Measurements from ENCODE around the gene LECT2. TPM values are rescaled to one million over a fixed set of nuclear protein-coding genes. Genes with fewer than 3 reads are reported as not detected.

Gene LECT2
- total and polyA plus RNA-seq, 3 experiments from 2014 or later = not detected

DNA sequence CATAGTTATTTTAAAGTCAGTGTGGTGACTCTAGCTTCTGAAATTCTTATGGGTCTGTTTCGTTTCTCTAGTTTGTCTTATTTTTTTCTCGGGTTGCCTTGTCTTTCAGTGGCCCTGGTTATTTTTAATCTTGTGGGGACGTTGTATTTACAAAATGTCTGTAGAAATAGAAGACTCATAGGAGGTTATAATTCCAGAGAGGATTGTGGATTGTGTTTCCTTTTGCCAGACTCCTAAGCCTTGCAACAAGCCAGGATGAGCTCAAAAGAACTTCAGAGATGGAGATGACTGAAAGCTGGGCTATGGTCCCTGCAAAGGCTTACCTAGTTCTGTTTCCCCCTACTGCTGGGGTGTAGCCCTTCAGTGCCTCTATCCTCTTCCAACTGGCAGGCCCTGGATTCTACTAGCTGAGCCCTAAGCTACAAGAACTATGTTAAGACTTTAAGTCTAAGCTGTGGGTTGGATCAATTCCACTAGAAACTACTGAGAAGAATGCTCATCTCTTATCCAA, 32.2 kb upstream of the LECT2 start:
- Histone ChIP-seq H3K9me3 (ENCODE audit: low read length) (no peaks in the 10 kb centered on the region), H3K36me3 (ENCODE audit: insufficient read depth, low read length) (no peaks in the 10 kb centered on the region), H3K4me1 (ENCODE audit: insufficient read depth, low read length) (no peaks in the 10 kb centered on the region), H3K4me3 (ENCODE audit: low read length) (no peak overlapping the region), H3K27me3 (ENCODE audit: insufficient read depth, low read length, poor library complexity, severe bottlenecking) (no peaks in the 10 kb centered on the region), H3K27ac (ENCODE audit: low read depth, low read length) (no peak overlapping the region)
- Mint-ChIP-seq H3K27ac (no peak overlapping the region), H3K4me3 (no peak overlapping the region), H3K4me1 (no peaks in the 10 kb centered on the region), H3K9me3 (no peaks in the 10 kb centered on the region), H3K27me3 (peaks cover 0 to 21% of the 10 kb centered on the region in 2 donors), H3K36me3 (no peaks in the 10 kb centered on the region)
- no peak for DNase-seq
- CTCF ChIA-PET = no interaction called here
- POLR2A ChIA-PET = no interaction called here

GRCh38 chr5:135986401-135986800, 31.6 kb upstream of the LECT2 start:
- Mint-ChIP-seq H3K4me3 (no peak overlapping the region), H3K27me3 (peaks cover 0 to 21% of the 10 kb centered on the region in 2 donors), H3K27ac (peak overlapping the region in 1 of 8 donors; percentile 54), H3K9me3 (no peaks in the 10 kb centered on the region), H3K4me1 (no peaks in the 10 kb centered on the region), H3K36me3 (no peaks in the 10 kb centered on the region)
- Histone ChIP-seq H3K27ac (ENCODE audit: low read depth, low read length) (no peak overlapping the region), H3K4me1 (ENCODE audit: insufficient read depth, low read length) (no peaks in the 10 kb centered on the region), H3K27me3 (ENCODE audit: insufficient read depth, low read length, poor library complexity, severe bottlenecking) (no peaks in the 10 kb centered on the region), H3K9me3 (ENCODE audit: low read length) (no peaks in the 10 kb centered on the region), H3K36me3 (ENCODE audit: insufficient read depth, low read length) (no peaks in the 10 kb centered on the region), H3K4me3 (ENCODE audit: low read length) (no peak overlapping the region)
- DNase-seq = no peak
- POLR2A ChIA-PET = no interaction called here
- CTCF ChIA-PET = no interaction called here

- Mint-ChIP-seq H3K36me3 (no peaks in the 10 kb centered on the region), H3K27me3 (peaks cover 0 to 21% of the 10 kb centered on the region in 2 donors), H3K4me1 (no peaks in the 10 kb centered on the region), H3K9me3 (no peaks in the 10 kb centered on the region), H3K4me3 (no peak overlapping the region), H3K27ac (peak overlapping the region in 1 of 8 donors; percentile 54)
- no peak overlapping the region for H3K4me3 ChIP-seq (ENCODE audit: low read length)
- DNase-seq = no peak
- no peaks in the 10 kb centered on the region for H3K9me3 ChIP-seq (ENCODE audit: low read length)
- no peaks in the 10 kb centered on the region for H3K27me3 ChIP-seq (ENCODE audit: insufficient read depth, low read length, poor library complexity, severe bottlenecking)
- ChIA-PET CTCF (no interaction called here), POLR2A (no interaction called here)
- no peaks in the 10 kb centered on the region for H3K36me3 ChIP-seq (ENCODE audit: insufficient read depth, low read length)
- no peak overlapping the region for H3K27ac ChIP-seq (ENCODE audit: low read depth, low read length)
- H3K4me1 ChIP-seq (ENCODE audit: insufficient read depth, low read length) = no peaks in the 10 kb centered on the region
These were observed 31.2 kb upstream of the LECT2 start for GRCh38 chr5:135985951-135986350.

- H3K4me1 ChIP-seq (ENCODE audit: insufficient read depth, low read length) = no peaks in the 10 kb centered on the region
- H3K9me3 ChIP-seq (ENCODE audit: low read length) = no peaks in the 10 kb centered on the region
- ChIA-PET CTCF (no interaction called here), POLR2A (no interaction called here)
- no peaks in the 10 kb centered on the region for H3K36me3 ChIP-seq (ENCODE audit: insufficient read depth, low read length)
- no peak overlapping the region for H3K27ac ChIP-seq (ENCODE audit: low read depth, low read length)
- no peak overlapping the region for H3K4me3 ChIP-seq (ENCODE audit: low read length)
- Mint-ChIP-seq H3K4me3 (no peak overlapping the region), H3K36me3 (no peaks in the 10 kb centered on the region), H3K9me3 (no peaks in the 10 kb centered on the region), H3K4me1 (no peaks in the 10 kb centered on the region), H3K27ac (no peak overlapping the region), H3K27me3 (peaks cover 10 to 23% of the 10 kb centered on the region in 2 donors)
- H3K27me3 ChIP-seq (ENCODE audit: insufficient read depth, low read length, poor library complexity, severe bottlenecking) = peaks cover 8% of the 10 kb centered on the region
- DNase-seq = no peak
These were observed 25.8 kb upstream of the LECT2 start for GRCh38 chr5:135980620-135981019.

DNA sequence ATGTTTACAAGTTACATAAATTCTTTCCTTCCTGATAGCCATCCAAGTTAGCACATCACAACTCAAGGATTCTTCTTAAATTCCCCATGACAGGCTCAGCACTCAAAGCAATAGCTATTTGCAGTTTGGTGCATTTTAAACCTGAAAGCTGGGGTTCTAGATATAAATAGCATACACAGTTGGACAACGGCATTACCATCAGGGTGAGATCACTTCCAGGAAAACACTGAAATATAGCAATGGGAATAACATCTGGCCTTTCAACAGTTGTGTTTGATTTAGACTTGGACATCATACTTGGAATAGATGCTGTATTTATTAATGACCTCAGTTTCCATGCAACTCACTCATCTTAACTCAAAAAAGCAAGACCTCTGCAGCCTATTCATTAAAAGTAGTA, 24.7 kb upstream of the LECT2 start:
- H3K27ac ChIP-seq (ENCODE audit: low read depth, low read length) = no peak overlapping the region
- Mint-ChIP-seq H3K27ac (no peak overlapping the region), H3K4me1 (no peaks in the 10 kb centered on the region), H3K36me3 (no peaks in the 10 kb centered on the region), H3K4me3 (no peak overlapping the region), H3K27me3 (peaks cover 12 to 34% of the 10 kb centered on the region in 2 donors), H3K9me3 (no peaks in the 10 kb centered on the region)
- no peaks in the 10 kb centered on the region for H3K4me1 ChIP-seq (ENCODE audit: insufficient read depth, low read length)
- H3K9me3 ChIP-seq (ENCODE audit: low read length) = no peaks in the 10 kb centered on the region
- CTCF ChIA-PET = no interaction called here
- DNase-seq = no peak
- POLR2A ChIA-PET = no interaction called here
- no peak overlapping the region for H3K4me3 ChIP-seq (ENCODE audit: low read length)
- H3K36me3 ChIP-seq (ENCODE audit: insufficient read depth, low read length) = no peaks in the 10 kb centered on the region
- peaks cover 8% of the 10 kb centered on the region for H3K27me3 ChIP-seq (ENCODE audit: insufficient read depth, low read length, poor library complexity, severe bottlenecking)

- DNase-seq = no peak
- H3K27me3 ChIP-seq (ENCODE audit: insufficient read depth, low read length, poor library complexity, severe bottlenecking) = peaks cover 8% of the 10 kb centered on the region
- Mint-ChIP-seq H3K4me3 (no peak overlapping the region), H3K4me1 (no peaks in the 10 kb centered on the region), H3K36me3 (no peaks in the 10 kb centered on the region), H3K9me3 (no peaks in the 10 kb centered on the region), H3K27me3 (peaks cover 12 to 40% of the 10 kb centered on the region in 2 donors), H3K27ac (no peak overlapping the region)
- H3K9me3 ChIP-seq (ENCODE audit: low read length) = no peaks in the 10 kb centered on the region
- POLR2A ChIA-PET = no interaction called here
- no peaks in the 10 kb centered on the region for H3K4me1 ChIP-seq (ENCODE audit: insufficient read depth, low read length)
- H3K27ac ChIP-seq (ENCODE audit: low read depth, low read length) = no peak overlapping the region
- CTCF ChIA-PET = no interaction called here
- no peak overlapping the region for H3K4me3 ChIP-seq (ENCODE audit: low read length)
- H3K36me3 ChIP-seq (ENCODE audit: insufficient read depth, low read length) = no peaks in the 10 kb centered on the region
These were observed 24.2 kb upstream of the LECT2 start for GRCh38 chr5:135978993-135979392.

- H3K27ac ChIP-seq (ENCODE audit: low read depth, low read length) = no peak overlapping the region
- no peaks in the 10 kb centered on the region for H3K4me1 ChIP-seq (ENCODE audit: insufficient read depth, low read length)
- ChIA-PET CTCF (interaction anchor here (1.2 to 1.5 kb wide), 5 partner anchors 22 to 104 kb away, joined by 4 to 6 read pairs (median 4); no protein-coding TSS in a partner anchor), POLR2A (no interaction called here)
- peaks cover 8% of the 10 kb centered on the region for H3K27me3 ChIP-seq (ENCODE audit: insufficient read depth, low read length, poor library complexity, severe bottlenecking)
- Mint-ChIP-seq H3K4me1 (no peaks in the 10 kb centered on the region), H3K4me3 (no peak overlapping the region), H3K27ac (no peak overlapping the region), H3K27me3 (peaks cover 15 to 47% of the 10 kb centered on the region in 2 donors), H3K9me3 (no peaks in the 10 kb centered on the region), H3K36me3 (no peaks in the 10 kb centered on the region)
- no peaks in the 10 kb centered on the region for H3K36me3 ChIP-seq (ENCODE audit: insufficient read depth, low read length)
- H3K4me3 ChIP-seq (ENCODE audit: low read length) = no peak overlapping the region
- no peak for DNase-seq
- no peaks in the 10 kb centered on the region for H3K9me3 ChIP-seq (ENCODE audit: low read length)
These were observed 23.4 kb upstream of the LECT2 start for GRCh38 chr5:135978212-135978631.

GRCh38 chr5:135977375-135977928, 22.7 kb upstream of the LECT2 start:
- DNase-seq = peak in 4 of 5 donors; percentile 9 to 60 (median 29)
- Histone ChIP-seq H3K27ac (ENCODE audit: low read depth, low read length) (no peak overlapping the region), H3K4me1 (ENCODE audit: insufficient read depth, low read length) (no peaks in the 10 kb centered on the region), H3K9me3 (ENCODE audit: low read length) (no peaks in the 10 kb centered on the region), H3K4me3 (ENCODE audit: low read length) (no peak overlapping the region), H3K36me3 (ENCODE audit: insufficient read depth, low read length) (no peaks in the 10 kb centered on the region), H3K27me3 (ENCODE audit: insufficient read depth, low read length, poor library complexity, severe bottlenecking) (peaks cover 8% of the 10 kb centered on the region)
- Mint-ChIP-seq H3K27ac (no peak overlapping the region), H3K4me1 (no peaks in the 10 kb centered on the region), H3K36me3 (no peaks in the 10 kb centered on the region), H3K9me3 (no peaks in the 10 kb centered on the region), H3K4me3 (no peak overlapping the region), H3K27me3 (peaks cover 15 to 53% of the 10 kb centered on the region in 2 donors)
- ChIA-PET POLR2A (no interaction called here), CTCF (interaction anchor here (0.7 to 1.5 kb wide), 7 partner anchors 21 to 104 kb away, joined by 4 to 6 read pairs (median 4); no protein-coding TSS in a partner anchor)

All from CD8-positive, alpha-beta memory T cell (primary cell).